Activated naive CD8-positive, alpha-beta T cell treated with anti-CD3 and anti-CD28 coated beads, Interleukin-2, amount 10 ng/mL, durations not matched to agents 7 days and 5 days (primary cell): Measurements from ENCODE around the gene CD70. TPM values are rescaled to one million over a fixed set of nuclear protein-coding genes. Genes with fewer than 3 reads are reported as not detected.
"Not testable (repeated sequence)": the region's sequence is repeated elsewhere in the genome, so short reads cannot be mapped to it uniquely, and the experiment has no call there.

Experiments
- ATAC-seq: fragments of 150-1000 bp; cut with Tn5 transposase; one replicate; pipeline ENCODE4 v1.10.0; 2021; ENCODE audit warnings: low read depth, moderate library complexity
- POLR2A ChIA-PET: fragments of 350-600 bp; sonication (Branson Sonifier 250); formaldehyde crosslinking; loops from one replicate; lab custom pipeline; 2021; ENCODE audit warnings: antibody characterized with exemption; lab: Charles Lee
- DNase-seq: peaks from one replicate; pipeline ENCODE4 v3.0.0; 2021
- H3K27ac Mint-ChIP-seq: one replicate; pipeline ENCODE4 v1.8.0; 2022; ENCODE audit warnings: mild to moderate bottlenecking, mixed read lengths
- H3K27me3 Mint-ChIP-seq: one replicate; pipeline ENCODE4 v1.8.0; 2022; ENCODE audit warnings: mild to moderate bottlenecking, moderate library complexity, mixed read lengths
- H3K36me3 Mint-ChIP-seq: one replicate; pipeline ENCODE4 v1.8.0; 2021; ENCODE audit warnings: mild to moderate bottlenecking, mixed read lengths
- H3K4me1 Mint-ChIP-seq: one replicate; pipeline ENCODE4 v1.8.0; 2021; ENCODE audit warnings: mixed read lengths
- H3K4me3 Mint-ChIP-seq: one replicate; pipeline ENCODE4 v1.8.0; 2022; ENCODE audit warnings: mild to moderate bottlenecking, moderate library complexity, mixed read lengths
- H3K9me3 Mint-ChIP-seq: one replicate; pipeline ENCODE4 v1.8.0; 2021; ENCODE audit warnings: mixed read lengths
- total RNA-seq, 2 experiments: library from RNA; stranded (reverse); gene quantifications; one replicate each; pipeline ENCODE4 v1.2.3, GENCODE V29; 2021

CD70 gene, protein sequence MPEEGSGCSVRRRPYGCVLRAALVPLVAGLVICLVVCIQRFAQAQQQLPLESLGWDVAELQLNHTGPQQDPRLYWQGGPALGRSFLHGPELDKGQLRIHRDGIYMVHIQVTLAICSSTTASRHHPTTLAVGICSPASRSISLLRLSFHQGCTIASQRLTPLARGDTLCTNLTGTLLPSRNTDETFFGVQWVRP
- total RNA-seq: 1 to 10 TPM; 6.9 to 7.7 TPM

DNA sequence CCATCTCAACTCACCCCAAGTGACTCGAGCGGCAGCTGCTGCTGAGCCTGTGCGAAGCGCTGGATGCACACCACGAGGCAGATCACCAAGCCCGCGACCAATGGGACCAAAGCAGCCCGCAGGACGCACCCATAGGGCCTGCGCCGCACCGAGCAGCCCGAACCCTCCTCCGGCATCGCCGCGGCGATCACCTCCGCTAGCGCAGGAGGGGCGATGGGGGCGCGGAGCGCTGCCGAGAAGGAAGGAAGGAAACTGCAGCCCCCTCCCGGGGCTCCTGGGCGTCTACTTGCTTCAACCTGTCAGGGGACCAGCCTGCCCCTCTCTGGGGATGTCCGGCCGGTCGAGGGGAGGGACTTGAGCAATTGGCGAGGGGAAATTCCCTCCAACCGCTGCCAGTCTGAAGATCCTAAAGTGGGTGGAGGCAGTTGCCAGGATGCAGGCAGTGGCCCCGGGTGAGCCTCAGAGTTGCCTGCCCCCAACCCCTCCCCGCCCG, at the start of gene CD70:
CD70 (minus strand) TSS at position 324 of the 493 bp plus-strand sequence; CDS start at position 176, 148 bp downstream.
- POLR2A ChIA-PET: no interaction called here
- peaks cover 47% of the 10 kb centered on the region for H3K4me1 Mint-ChIP-seq
- peaks cover 2% of the 10 kb centered on the region for H3K36me3 Mint-ChIP-seq
- ATAC-seq: peak; percentile 81
- H3K9me3 Mint-ChIP-seq: no peaks in the 10 kb centered on the region
- peak; percentile 73 for DNase-seq
- H3K4me3 Mint-ChIP-seq: peak within 1 kb of the TSS; percentile 81
- H3K27ac Mint-ChIP-seq: peak within 1 kb of the TSS; percentile 50
- peaks cover 38% of the 10 kb centered on the region for H3K27me3 Mint-ChIP-seq

DNA sequence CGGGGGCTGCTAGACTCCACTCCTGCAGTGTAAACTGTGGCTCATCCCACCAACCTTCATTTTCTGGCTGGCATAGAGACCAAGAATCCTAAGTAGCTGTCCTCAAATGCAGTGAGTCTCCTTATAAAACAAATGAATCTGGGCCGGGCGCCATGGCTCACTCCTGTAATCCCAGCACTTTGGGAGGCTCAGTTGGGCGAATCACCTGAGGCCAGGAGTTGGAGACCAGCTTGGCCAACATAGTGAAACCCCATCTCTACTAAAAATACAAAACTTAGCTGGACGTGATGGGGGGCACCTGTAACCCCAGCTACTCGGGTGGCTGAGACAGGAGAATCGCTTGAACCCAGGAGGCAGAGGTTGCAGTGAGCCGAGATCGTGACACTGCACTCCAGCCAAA, 49.4 kb upstream of the CD70 start:
- Mint-ChIP-seq H3K4me1 (peaks cover 41% of the 10 kb centered on the region), H3K27ac (peak overlapping the region; percentile 90)
- not testable (repeated sequence) for H3K9me3 Mint-ChIP-seq, DNase-seq, H3K4me3 Mint-ChIP-seq, H3K36me3 Mint-ChIP-seq, H3K27me3 Mint-ChIP-seq, ATAC-seq
- POLR2A ChIA-PET: interaction anchor here (1.8 to 3.0 kb wide), 3 partner anchors 13 to 29 kb away, joined by 15 to 46 read pairs (median 16); partner anchors contain the start of gene TNFSF14

DNA sequence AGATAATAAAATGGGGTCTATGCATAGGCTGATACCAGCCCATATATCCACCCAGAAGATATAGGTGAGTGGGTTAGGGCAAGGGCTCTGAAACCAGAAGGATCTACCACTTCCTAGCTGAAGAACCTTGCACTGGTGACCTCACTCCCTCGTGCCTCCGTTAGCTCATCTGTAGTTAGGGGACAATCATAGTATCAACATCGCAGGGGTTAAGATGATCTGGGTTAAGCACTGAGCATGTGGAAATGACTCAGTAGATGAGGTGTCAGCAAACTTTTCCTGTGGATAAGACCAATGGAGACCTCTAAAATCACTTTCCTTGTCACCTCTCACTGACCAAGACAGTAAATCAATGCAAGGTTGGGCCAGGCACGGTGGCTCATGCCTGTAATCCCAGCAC, 48.5 kb upstream of the CD70 start:
- Mint-ChIP-seq H3K9me3 (no peaks in the 10 kb centered on the region), H3K4me3 (peak overlapping the region; percentile 43), H3K27me3 (no peaks in the 10 kb centered on the region), H3K36me3 (no peaks in the 10 kb centered on the region), H3K27ac (peak overlapping the region; percentile 90), H3K4me1 (peaks cover 40% of the 10 kb centered on the region)
- ATAC-seq (peak; percentile 59), DNase-seq (no peak)
- POLR2A ChIA-PET: interaction anchor here (0.7 to 1.8 kb wide), 9 partner anchors 10 to 133 kb away, joined by 3 to 16 read pairs (median 3); partner anchors contain the start of genes GPR108, TNFSF14 and VAV1

DNA sequence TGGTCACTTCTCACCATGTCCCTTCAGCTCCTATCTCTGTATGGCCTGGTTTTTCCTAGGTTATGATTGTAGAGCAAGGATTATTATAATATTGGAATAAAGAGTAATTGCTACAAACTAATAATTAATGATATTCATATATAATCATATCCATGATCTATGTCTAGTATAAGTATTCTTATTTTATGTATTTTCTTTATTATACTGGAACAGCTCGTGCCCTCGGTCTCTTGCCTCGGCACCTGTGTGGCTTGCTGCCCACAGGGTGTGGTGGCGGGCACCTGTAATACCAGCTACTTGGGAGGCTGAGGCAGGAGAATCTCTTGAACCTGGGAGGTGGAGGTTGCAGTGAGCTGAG, 42.5 kb upstream of the CD70 start:
- ATAC-seq, H3K36me3 Mint-ChIP-seq, H3K4me3 Mint-ChIP-seq, H3K9me3 Mint-ChIP-seq, H3K27me3 Mint-ChIP-seq, DNase-seq, H3K27ac Mint-ChIP-seq: not testable (repeated sequence)
- POLR2A ChIA-PET: interaction anchor here (0.7 to 2.0 kb wide), 3 partner anchors 22 to 105 kb away, joined by 3 to 9 read pairs (median 8); partner anchors contain the start of gene GPR108
- H3K4me1 Mint-ChIP-seq: peaks cover 28% of the 10 kb centered on the region

DNA sequence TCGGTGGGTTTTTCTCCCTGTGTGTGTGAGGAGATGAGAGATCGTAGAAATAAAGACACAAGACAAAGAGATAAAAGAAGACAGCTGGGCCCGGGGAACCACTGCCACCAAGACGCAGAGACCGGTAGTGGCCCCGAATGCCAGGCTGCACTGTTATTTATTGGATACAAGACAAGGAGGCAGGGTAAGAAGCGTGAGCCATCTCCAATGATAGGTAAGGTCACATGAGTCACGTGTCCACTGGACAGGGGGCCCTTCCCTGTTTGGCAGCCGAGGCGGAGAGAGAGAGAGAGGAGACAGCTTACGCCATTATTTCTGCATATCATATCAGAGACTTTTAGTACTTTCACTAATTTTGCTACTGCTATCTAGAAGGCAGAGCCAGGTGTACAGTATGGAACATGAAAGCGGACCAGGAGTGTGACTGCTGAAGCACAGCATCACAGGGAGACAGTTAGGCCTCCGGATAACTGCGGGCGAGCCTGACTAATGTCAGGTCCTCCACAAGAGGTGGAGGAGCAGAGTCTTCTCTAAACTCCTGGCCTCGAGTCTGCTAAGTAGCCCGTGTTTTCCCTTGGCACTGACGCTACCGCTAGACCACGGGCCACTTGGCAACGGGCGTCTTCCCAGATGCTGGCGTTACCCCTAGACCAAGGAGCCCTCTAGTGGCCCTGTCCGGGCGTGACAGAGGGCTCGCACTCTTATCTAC, 42.0 kb upstream of the CD70 start:
- H3K27me3 Mint-ChIP-seq, H3K36me3 Mint-ChIP-seq, H3K9me3 Mint-ChIP-seq, H3K4me3 Mint-ChIP-seq, ATAC-seq, H3K27ac Mint-ChIP-seq: not testable (repeated sequence)
- DNase-seq: peak; percentile 56
- peaks cover 25% of the 10 kb centered on the region for H3K4me1 Mint-ChIP-seq
- POLR2A ChIA-PET: interaction anchor here (0.6 to 2.0 kb wide), 5 partner anchors 22 to 105 kb away, joined by 3 to 9 read pairs (median 3); partner anchors contain the start of gene GPR108

DNA sequence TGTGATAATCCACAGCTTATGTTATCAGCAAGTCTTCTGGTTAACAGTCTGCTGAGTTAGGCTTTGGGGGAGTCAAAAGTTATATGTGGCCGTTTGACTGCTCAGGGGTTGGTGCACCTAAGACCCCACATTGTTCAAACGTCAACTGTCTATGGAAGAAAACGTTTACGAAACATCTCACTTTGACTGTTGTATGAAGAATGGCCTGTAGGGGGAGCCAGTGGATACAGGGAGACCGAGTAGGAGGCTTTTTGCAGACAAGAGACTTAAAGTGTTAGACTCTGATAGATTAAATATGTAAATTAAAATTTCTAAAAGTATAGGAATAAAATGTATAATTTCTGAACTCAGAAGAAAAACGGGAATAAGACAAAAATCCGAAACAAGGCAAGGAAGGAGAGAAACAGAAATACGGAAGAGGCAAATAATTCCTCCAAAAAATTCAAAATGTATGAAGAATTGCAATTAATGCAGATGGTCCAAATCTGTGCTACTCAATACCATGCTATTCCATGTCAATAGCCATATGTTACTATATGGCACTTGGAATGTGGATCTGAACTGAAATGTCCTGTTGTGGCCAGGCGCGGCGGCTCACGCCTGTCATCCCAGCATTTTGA, 41.2 kb upstream of the CD70 start:
- no peak overlapping the region for H3K4me3 Mint-ChIP-seq
- H3K27me3 Mint-ChIP-seq: peaks cover 8% of the 10 kb centered on the region
- H3K36me3 Mint-ChIP-seq: peaks cover 2% of the 10 kb centered on the region
- H3K9me3 Mint-ChIP-seq: peaks cover 5% of the 10 kb centered on the region
- ATAC-seq: peak; percentile 67
- peak; percentile 46 for DNase-seq
- peaks cover 25% of the 10 kb centered on the region for H3K4me1 Mint-ChIP-seq
- no peak overlapping the region for H3K27ac Mint-ChIP-seq
- POLR2A ChIA-PET: interaction anchor here (0.6 to 2.0 kb wide), 5 partner anchors 82 to 116 kb away, joined by 3 to 9 read pairs (median 3); partner anchors contain the start of gene GPR108

DNA sequence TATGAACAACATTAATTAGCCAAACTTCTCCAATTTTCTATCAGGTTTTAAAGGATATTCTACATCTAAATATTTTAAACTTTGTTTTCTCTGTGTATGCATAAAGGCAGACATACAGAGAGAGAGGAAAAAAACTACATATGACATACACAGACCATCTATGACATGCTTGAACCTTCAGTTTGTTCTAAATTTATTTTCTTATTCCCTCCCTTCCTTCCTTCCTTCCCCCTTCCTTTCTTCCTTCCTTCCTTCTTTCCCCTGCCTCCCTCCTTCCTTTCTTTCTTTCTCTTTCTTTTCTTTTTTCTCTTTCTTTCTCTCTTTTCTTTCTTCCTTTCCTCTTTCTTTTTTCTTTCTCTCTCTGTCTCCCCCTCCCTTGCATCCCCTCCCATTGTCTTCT, 35.8 kb upstream of the CD70 start:
- Mint-ChIP-seq H3K9me3 (peaks cover 8% of the 10 kb centered on the region), H3K36me3 (peaks cover 5% of the 10 kb centered on the region), H3K4me1 (peaks cover 8% of the 10 kb centered on the region), H3K27me3 (peaks cover 27% of the 10 kb centered on the region), H3K4me3 (no peak overlapping the region), H3K27ac (no peak overlapping the region)
- no peak for DNase-seq
- POLR2A ChIA-PET: no interaction called here
- ATAC-seq: no peak

DNA sequence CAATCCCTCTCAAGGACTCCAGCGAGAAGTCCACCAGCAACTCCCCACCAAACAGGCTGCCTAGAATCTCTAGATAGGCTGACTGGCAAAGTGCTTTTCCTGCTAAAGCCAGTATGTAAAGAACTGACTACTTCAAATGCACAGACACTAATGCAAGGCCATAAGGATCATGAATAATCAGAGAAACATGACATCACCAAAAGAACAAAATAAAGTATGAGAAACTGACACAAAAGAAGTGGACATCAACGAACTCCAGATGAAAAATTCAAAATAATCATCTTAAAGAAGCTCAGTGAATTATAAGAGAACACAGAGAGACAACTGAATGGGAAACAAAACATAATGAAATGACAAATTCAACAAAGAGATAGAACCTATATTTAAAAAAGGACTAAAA, 26.4 kb upstream of the CD70 start:
- no peak overlapping the region for H3K27ac Mint-ChIP-seq
- H3K4me1 Mint-ChIP-seq: peaks cover 2% of the 10 kb centered on the region
- H3K27me3 Mint-ChIP-seq: peaks cover 24% of the 10 kb centered on the region
- H3K4me3 Mint-ChIP-seq: no peak overlapping the region
- POLR2A ChIA-PET: no interaction called here
- no peak for ATAC-seq
- H3K36me3 Mint-ChIP-seq: no peaks in the 10 kb centered on the region
- DNase-seq: no peak
- peaks cover 12% of the 10 kb centered on the region for H3K9me3 Mint-ChIP-seq

DNA sequence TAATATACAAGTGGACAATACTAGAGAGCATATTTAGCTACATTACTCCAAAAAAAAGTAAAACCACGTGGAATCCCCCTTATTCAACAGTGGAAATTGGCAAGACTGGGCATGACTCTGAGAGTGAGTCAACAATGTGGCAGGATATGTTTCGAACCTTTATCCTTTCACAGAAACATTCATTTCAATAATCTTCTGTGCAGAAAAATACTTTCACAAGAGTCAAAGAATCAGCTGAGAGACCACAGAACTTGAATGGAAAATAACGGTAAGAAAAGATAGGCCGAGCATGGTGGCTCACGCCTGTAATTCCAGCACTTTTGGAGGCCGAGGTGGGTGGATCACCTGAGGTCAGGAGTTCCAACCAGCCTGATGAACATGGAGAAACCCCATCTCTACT, 25.1 kb upstream of the CD70 start:
- Mint-ChIP-seq H3K27me3 (peaks cover 26% of the 10 kb centered on the region), H3K4me3 (no peak overlapping the region), H3K4me1 (peaks cover 2% of the 10 kb centered on the region), H3K9me3 (peaks cover 12% of the 10 kb centered on the region), H3K27ac (no peak overlapping the region), H3K36me3 (no peaks in the 10 kb centered on the region)
- DNase-seq: no peak
- POLR2A ChIA-PET: no interaction called here
- ATAC-seq: no peak

DNA sequence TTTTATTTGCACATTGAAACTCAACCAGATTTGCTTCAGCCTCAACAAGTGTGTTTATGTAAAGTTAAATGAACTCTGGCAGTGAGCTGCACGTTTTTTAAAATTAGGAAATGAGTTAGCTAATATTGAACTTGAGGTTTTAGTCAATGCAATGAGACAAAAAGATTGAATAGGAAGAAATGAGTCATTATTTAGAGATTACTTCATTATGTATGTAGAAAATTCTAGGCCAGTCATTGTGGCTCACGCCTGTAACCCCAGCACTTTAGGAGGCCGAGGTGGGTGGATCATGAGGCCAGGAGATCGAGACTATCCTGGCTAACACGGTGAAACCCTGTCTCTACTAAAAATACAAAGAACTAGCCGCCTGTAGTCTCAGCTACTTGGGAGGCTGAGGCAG, 22.8 kb upstream of the CD70 start:
- ATAC-seq (no peak), DNase-seq (no peak)
- Mint-ChIP-seq H3K27ac (no peak overlapping the region), H3K9me3 (peaks cover 7% of the 10 kb centered on the region), H3K36me3 (no peaks in the 10 kb centered on the region), H3K27me3 (peaks cover 27% of the 10 kb centered on the region), H3K4me3 (no peak overlapping the region), H3K4me1 (peaks cover 2% of the 10 kb centered on the region)
- POLR2A ChIA-PET: interaction anchor here (0.7 kb wide), 1 partner anchor 108 kb away, joined by 5 read pairs; no protein-coding TSS in a partner anchor

DNA sequence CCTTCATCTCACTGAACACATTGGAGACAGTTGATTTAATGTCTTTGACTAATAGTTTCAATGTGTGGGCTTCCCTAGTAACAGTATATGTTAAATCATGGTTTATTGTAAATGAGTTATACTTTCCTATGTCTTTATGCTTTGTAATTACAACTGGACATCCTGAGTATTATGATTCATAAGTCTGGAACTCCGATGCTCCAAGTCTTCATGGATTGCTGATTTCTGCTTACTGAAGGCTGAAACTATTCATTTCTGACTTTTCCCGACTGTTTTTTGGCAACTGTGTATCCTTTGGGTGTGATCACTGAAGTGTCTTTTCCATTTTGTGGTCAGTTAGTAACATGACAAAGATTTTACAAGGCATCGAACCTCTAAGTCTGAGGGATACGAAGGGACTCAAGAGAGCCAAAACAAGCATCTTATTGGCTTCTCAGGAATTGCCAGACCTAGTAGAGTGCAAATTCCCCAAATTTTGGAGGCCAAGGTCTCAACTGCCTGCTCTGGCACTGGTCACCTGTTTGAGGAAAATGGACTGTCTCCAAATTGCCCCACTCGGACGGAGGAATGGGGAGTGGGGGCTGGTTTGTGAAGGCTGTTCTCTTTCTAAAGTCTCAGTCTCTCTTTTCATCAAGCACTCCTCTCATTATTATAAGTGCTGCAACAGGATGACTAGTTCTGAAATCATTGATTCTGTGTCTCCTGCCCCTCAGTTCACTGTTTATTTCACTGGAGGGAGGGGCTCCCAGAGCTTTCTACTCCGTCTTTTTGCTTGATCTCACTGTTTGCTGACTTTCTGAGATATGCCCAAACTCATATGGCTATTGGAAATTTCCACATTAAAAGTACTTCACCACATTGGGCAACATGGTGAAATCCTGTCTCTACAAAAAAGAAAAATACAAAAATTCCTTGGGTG, 20.2 kb upstream of the CD70 start:
- POLR2A ChIA-PET: no interaction called here

DNA sequence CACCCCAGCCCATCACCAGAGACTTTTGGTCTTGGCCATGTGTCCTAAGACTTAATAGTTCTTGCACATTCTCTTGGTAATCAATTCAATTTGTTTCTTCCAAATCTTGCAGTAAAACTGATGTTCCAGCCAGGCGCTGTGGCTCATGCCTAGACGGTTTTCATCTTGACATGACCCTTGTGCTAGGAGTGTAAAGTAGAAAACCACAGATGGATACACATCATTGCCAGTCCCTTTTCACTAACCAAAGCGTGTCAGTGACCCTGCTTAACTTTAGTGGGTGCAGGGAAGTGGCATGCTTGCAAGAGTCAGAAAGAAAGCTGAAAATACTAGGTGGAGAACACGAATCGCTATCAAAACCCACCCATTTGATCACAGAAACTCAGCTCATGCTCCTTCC, 18.0 kb upstream of the CD70 start:
- H3K4me1 Mint-ChIP-seq: peaks cover 2% of the 10 kb centered on the region
- H3K9me3 Mint-ChIP-seq: no peaks in the 10 kb centered on the region
- no peak overlapping the region for H3K4me3 Mint-ChIP-seq
- H3K27ac Mint-ChIP-seq: no peak overlapping the region
- POLR2A ChIA-PET: no interaction called here
- DNase-seq: no peak
- H3K36me3 Mint-ChIP-seq: no peaks in the 10 kb centered on the region
- ATAC-seq: no peak
- H3K27me3 Mint-ChIP-seq: peaks cover 30% of the 10 kb centered on the region

More for the DNA sequence above, 20.2 kb upstream of the CD70 start:
- no peak for DNase-seq
- Mint-ChIP-seq H3K9me3 (no peaks in the 10 kb centered on the region), H3K27me3 (peaks cover 30% of the 10 kb centered on the region), H3K36me3 (no peaks in the 10 kb centered on the region), H3K4me3 (no peak overlapping the region), H3K27ac (no peak overlapping the region), H3K4me1 (peaks cover 2% of the 10 kb centered on the region)
- no peak for ATAC-seq
